Thyroid gland (tissue), 4 donors: ENCODE measurements around the gene TNN.

Experiments
- CTCF ChIP-seq, 6 experiments: fragments of 200-600 bp in 3 of 6; fragments of 450-650 bp in 3 of 6; sonication (generic) in 3 of 6; IDR thresholded peaks; one replicate each; pipeline ENCODE4 v1.5.1; 2016 to 2019; ENCODE audit warnings: antibody characterized with exemption in 6 of 6, mild to moderate bottlenecking in 2 of 6, inconsistent platforms in 1 of 6, moderate library complexity in 1 of 6
- POLR2A ChIP-seq, 2 donors: fragments of 450-650 bp; IDR thresholded peaks; one replicate each; pipeline ENCODE4 v1.6.1; 2017; ENCODE audit warnings: antibody characterized with exemption in 2 of 2, mild to moderate bottlenecking in 2 of 2, moderate library complexity in 1 of 2

GRCh38 chr1:175080030-175080429 is 12.4 kb downstream of the TNN start:
- TF ChIP-seq CTCF (IDR thresholded peaks at IDR 0.05) (no peak), POLR2A (IDR thresholded peaks at IDR 0.05) (no peak)
